HCT116 (cell line): ENCODE results near the gene NOX3. TPM values are rescaled to one million over a fixed set of nuclear protein-coding genes. Genes with fewer than 3 reads are reported as not detected.

Source experiments
- ATAC-seq: fragments of 200-7000 bp; cut with Tn5 transposase; 2 replicates; pipeline ENCODE4 v1.9.1; 2020; ENCODE audit warnings: mild to moderate bottlenecking, moderate library complexity
- BruUV-seq: library from RNA; stranded (reverse); fragments of 400-500 nt; replicated peaks from 2 replicates; lab custom pipeline; 2021; lab: Mats Ljungman, UMichigan
- CTCF ChIA-PET: fragments of 300-600 bp; sonication (Branson Sonifier 250); formaldehyde crosslinking; loops from one replicate; lab custom pipeline; 2021; ENCODE audit warnings: antibody characterized with exemption; lab: Charles Lee
- POLR2A ChIA-PET: fragments of 300-600, 350-600 bp; sonication (Branson Sonifier 250); formaldehyde crosslinking; loops from one replicate; lab custom pipeline; 2021; ENCODE audit warnings: antibody characterized with exemption; lab: Charles Lee
- RAD21 ChIA-PET, 2 experiments: fragments of 300-600 bp; sonication (Branson Sonifier 250); formaldehyde crosslinking; loops; one replicate each; lab custom pipeline; 2023; ENCODE audit warnings: low total read pairs in 2 of 2; ENCODE audit not compliant: uncharacterized antibody in 2 of 2, unreplicated experiment in 2 of 2, low non-redundant PET in 1 of 2; lab: Charles Lee
- DNase-seq: peaks from one replicate; pipeline ENCODE4 v3.0.0-alpha.2; 2010; ENCODE audit warnings: low read depth, low spot score
- H2AFZ ChIP-seq: fragments of 200-600 bp; shearing (Covaris generic), sonication (generic); 2 replicates; pipeline ENCODE4 v1.6.1; 2017; ENCODE audit warnings: low read depth, mixed run types, mixed read lengths, antibody characterized with exemption, low read length; ENCODE audit not compliant: poor library complexity, severe bottlenecking
- H3K27ac ChIP-seq: 2 replicates; pipeline ENCODE4 v1.5.1; 2012; ENCODE audit warnings: low read depth, low read length
- H3K27me3 ChIP-seq: fragments of 200-600 bp; sonication (generic); 2 replicates; pipeline ENCODE4 v1.6.1; 2016; ENCODE audit warnings: mixed run types, low read length, mixed read lengths; ENCODE audit not compliant: insufficient read depth
- H3K36me3 ChIP-seq, 2 experiments: fragments of 200-500 bp in 1 of 2; fragments of 200-600 bp in 1 of 2; sonication (Bioruptor generic) in 1 of 2; sonication (generic) in 1 of 2; 2 replicates each; pipeline versions ENCODE4 v1.5.1 to v1.6.1; 2014 to 2016; ENCODE audit warnings: low read length in 2 of 2, inconsistent platforms in 1 of 2, mixed read lengths in 1 of 2, mixed run types in 1 of 2; ENCODE audit not compliant: insufficient read depth in 2 of 2, control insufficient read depth in 1 of 2
- H3K4me1 ChIP-seq, 2 experiments: fragments of 200-600 bp in 1 of 2; sonication (generic) in 1 of 2; 2 replicates each; pipeline versions ENCODE4 v1.5.1 to v1.6.1; 2012 to 2017; ENCODE audit warnings: low read length in 2 of 2, inconsistent platforms in 1 of 2, mild to moderate bottlenecking in 1 of 2, mixed read lengths in 1 of 2, mixed run types in 1 of 2, moderate library complexity in 1 of 2; ENCODE audit not compliant: insufficient read depth in 2 of 2, control insufficient read depth in 1 of 2
- H3K4me2 ChIP-seq: fragments of 200-600 bp; sonication (generic); 2 replicates; pipeline ENCODE4 v1.6.1; 2017; ENCODE audit warnings: mixed run types, low read length, mixed read lengths
- H3K4me3 ChIP-seq, 2 experiments: fragments of 200-600 bp in 1 of 2; sonication (generic) in 1 of 2; replicated peaks in 1 of 2; 2 replicates each; pipeline ENCODE4 v1.5.1; 2011 to 2016; ENCODE audit warnings: low read length in 2 of 2, control low read depth in 1 of 2, low read depth in 1 of 2, mild to moderate bottlenecking in 1 of 2, mixed read lengths in 1 of 2, mixed run types in 1 of 2
- H3K79me2 ChIP-seq: fragments of 200-600 bp; sonication (generic); 2 replicates; pipeline ENCODE4 v1.6.1; 2017; ENCODE audit warnings: mild to moderate bottlenecking, mixed run types, low read length, moderate library complexity, mixed read lengths; ENCODE audit not compliant: insufficient read depth
- H3K9ac ChIP-seq: fragments of 200-600 bp; sonication (generic); 2 replicates; pipeline ENCODE4 v1.6.1; 2016; ENCODE audit warnings: low read length, mixed read lengths
- H3K9me2 ChIP-seq: fragments of 200-600 bp; sonication (generic), shearing (Covaris generic); 2 replicates; pipeline ENCODE4 v1.6.1; 2017; ENCODE audit warnings: mixed run types, mild to moderate bottlenecking, moderate library complexity; ENCODE audit not compliant: insufficient read depth
- H3K9me3 ChIP-seq, 2 experiments: fragments of 200-500 bp in 1 of 2; fragments of 200-600 bp in 1 of 2; sonication (Bioruptor generic) in 1 of 2; sonication (generic) in 1 of 2; 2 replicates each; pipeline ENCODE4 v1.6.1; 2014 to 2017; ENCODE audit warnings: low read length in 2 of 2, mixed read lengths in 2 of 2, inconsistent platforms in 1 of 2, low read depth in 1 of 2, mild to moderate bottlenecking in 1 of 2, mixed run types in 1 of 2, moderate library complexity in 1 of 2; ENCODE audit not compliant: control insufficient read depth in 1 of 2, insufficient read depth in 1 of 2
- H4K20me1 ChIP-seq: fragments of 200-600 bp; sonication (generic), shearing (Covaris generic); 2 replicates; pipeline ENCODE4 v1.6.1; 2017; ENCODE audit warnings: mixed run types, mild to moderate bottlenecking, moderate library complexity; ENCODE audit not compliant: insufficient read depth
- CBX3 ChIP-seq: IDR thresholded peaks from 2 replicates; pipeline ENCODE4 v1.6.1; 2012; ENCODE audit warnings: low read depth
- ELF1 ChIP-seq: IDR thresholded peaks from 2 replicates; pipeline ENCODE4 v1.6.1; 2012; ENCODE audit warnings: low read depth, borderline replicate concordance
- POLR2A ChIP-seq: IDR thresholded peaks from 2 replicates; pipeline ENCODE4 v1.7.0; 2011; ENCODE audit warnings: borderline replicate concordance; ENCODE audit not compliant: insufficient read depth, insufficient read length; ENCODE audit errors: extremely low read depth
- SRF ChIP-seq: IDR thresholded peaks from 2 replicates; pipeline ENCODE4 v1.6.1; 2012; ENCODE audit warnings: low read depth
- TCF7L2 ChIP-seq: IDR thresholded peaks from 2 replicates; pipeline ENCODE4 v1.7.0; 2011; ENCODE audit warnings: borderline replicate concordance, inconsistent platforms; ENCODE audit not compliant: insufficient read depth, insufficient read length; ENCODE audit errors: extremely low read depth
- intact Hi-C: fragments of 100-400 bp; cut with micrococcal nuclease; formaldehyde crosslinking; loops from 2 replicates; pipeline ENCODE4 v1.10.0; 2022
- total RNA-seq: library from RNA; stranded (reverse); gene quantifications from one replicate; pipeline ENCODE4 v1.2.1, GENCODE V29; 2021; ENCODE audit not compliant: unreplicated experiment
- TF ChIP-seq, protein P1 (sequence below), 3 experiments: fragments of 200-600 bp in 1 of 3; sonication (generic) in 1 of 3; IDR thresholded peaks in 2 of 3; conservative IDR thresholded peaks in 1 of 3; 2 replicates each; pipeline ENCODE4 v1.5.1; 2012 to 2017; ENCODE audit warnings: low read depth in 2 of 3, low read length in 2 of 3, antibody characterized with exemption in 1 of 3, borderline replicate concordance in 1 of 3, control low read depth in 1 of 3, mild to moderate bottlenecking in 1 of 3, mixed read lengths in 1 of 3, mixed run types in 1 of 3, moderate library complexity in 1 of 3; ENCODE audit not compliant: insufficient read depth in 1 of 3
- TF ChIP-seq, protein P2 (sequence below): IDR thresholded peaks from 2 replicates; pipeline ENCODE4 v1.6.1; 2012; ENCODE audit warnings: low read depth

The NOX3 gene
- total RNA-seq, 1 experiment from 2014 or later: not detected

GRCh38 chr6:155398221-155398620 is 57.4 kb downstream of the NOX3 start:
- H4K20me1 ChIP-seq: no peaks in the 10 kb centered on the region
- no peaks in the 10 kb centered on the region for H3K9me3 ChIP-seq
- no peaks in the 10 kb centered on the region for H3K79me2 ChIP-seq
- no peaks in the 10 kb centered on the region for H3K36me3 ChIP-seq
- DNase-seq (no peak), ATAC-seq (no peak)
- no peak overlapping the region for H3K27ac ChIP-seq
- H3K4me1 ChIP-seq: no peaks in the 10 kb centered on the region
- ChIA-PET CTCF (no interaction called here), RAD21 (no interaction called here), POLR2A (no interaction called here)
- intact Hi-C loops: no loop called here
- BruUV-seq: no TSS peak
- H3K27me3 ChIP-seq: no peaks in the 10 kb centered on the region; the same call in 1 of the 2 replicates
- no peak overlapping the region for H3K4me3 ChIP-seq
- no peak for TF ChIP-seq POLR2A
- no peak for TF ChIP-seq TCF7L2
- no peak for TF ChIP-seq ELF1
- TF ChIP-seq, protein P1, sequence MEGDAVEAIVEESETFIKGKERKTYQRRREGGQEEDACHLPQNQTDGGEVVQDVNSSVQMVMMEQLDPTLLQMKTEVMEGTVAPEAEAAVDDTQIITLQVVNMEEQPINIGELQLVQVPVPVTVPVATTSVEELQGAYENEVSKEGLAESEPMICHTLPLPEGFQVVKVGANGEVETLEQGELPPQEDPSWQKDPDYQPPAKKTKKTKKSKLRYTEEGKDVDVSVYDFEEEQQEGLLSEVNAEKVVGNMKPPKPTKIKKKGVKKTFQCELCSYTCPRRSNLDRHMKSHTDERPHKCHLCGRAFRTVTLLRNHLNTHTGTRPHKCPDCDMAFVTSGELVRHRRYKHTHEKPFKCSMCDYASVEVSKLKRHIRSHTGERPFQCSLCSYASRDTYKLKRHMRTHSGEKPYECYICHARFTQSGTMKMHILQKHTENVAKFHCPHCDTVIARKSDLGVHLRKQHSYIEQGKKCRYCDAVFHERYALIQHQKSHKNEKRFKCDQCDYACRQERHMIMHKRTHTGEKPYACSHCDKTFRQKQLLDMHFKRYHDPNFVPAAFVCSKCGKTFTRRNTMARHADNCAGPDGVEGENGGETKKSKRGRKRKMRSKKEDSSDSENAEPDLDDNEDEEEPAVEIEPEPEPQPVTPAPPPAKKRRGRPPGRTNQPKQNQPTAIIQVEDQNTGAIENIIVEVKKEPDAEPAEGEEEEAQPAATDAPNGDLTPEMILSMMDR (IDR thresholded peaks at IDR 0.05 in 2 of 3, conservative IDR thresholded peaks at IDR 0.05 in 1 of 3; ENCODE audit: borderline replicate concordance in 1 of 3, insufficient read depth in 1 of 3, low read depth in 2 of 3, low read length in 2 of 3): no peak
- no peak for TF ChIP-seq CBX3
- TF ChIP-seq, protein P2, sequence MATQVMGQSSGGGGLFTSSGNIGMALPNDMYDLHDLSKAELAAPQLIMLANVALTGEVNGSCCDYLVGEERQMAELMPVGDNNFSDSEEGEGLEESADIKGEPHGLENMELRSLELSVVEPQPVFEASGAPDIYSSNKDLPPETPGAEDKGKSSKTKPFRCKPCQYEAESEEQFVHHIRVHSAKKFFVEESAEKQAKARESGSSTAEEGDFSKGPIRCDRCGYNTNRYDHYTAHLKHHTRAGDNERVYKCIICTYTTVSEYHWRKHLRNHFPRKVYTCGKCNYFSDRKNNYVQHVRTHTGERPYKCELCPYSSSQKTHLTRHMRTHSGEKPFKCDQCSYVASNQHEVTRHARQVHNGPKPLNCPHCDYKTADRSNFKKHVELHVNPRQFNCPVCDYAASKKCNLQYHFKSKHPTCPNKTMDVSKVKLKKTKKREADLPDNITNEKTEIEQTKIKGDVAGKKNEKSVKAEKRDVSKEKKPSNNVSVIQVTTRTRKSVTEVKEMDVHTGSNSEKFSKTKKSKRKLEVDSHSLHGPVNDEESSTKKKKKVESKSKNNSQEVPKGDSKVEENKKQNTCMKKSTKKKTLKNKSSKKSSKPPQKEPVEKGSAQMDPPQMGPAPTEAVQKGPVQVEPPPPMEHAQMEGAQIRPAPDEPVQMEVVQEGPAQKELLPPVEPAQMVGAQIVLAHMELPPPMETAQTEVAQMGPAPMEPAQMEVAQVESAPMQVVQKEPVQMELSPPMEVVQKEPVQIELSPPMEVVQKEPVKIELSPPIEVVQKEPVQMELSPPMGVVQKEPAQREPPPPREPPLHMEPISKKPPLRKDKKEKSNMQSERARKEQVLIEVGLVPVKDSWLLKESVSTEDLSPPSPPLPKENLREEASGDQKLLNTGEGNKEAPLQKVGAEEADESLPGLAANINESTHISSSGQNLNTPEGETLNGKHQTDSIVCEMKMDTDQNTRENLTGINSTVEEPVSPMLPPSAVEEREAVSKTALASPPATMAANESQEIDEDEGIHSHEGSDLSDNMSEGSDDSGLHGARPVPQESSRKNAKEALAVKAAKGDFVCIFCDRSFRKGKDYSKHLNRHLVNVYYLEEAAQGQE: no peak
- TF ChIP-seq SRF: no peak
- no peaks in the 10 kb centered on the region for H3K9me2 ChIP-seq
- H3K4me2 ChIP-seq: no peak overlapping the region
- no peak overlapping the region for H2AFZ ChIP-seq
- no peak overlapping the region for H3K9ac ChIP-seq
